Skin epidermis (tissue), 12 donors: ENCODE data around the gene SPATA22.
A peak's percentile ranks its signal among the peaks of the same experiment; 100 is the strongest.
"Not testable (repeated sequence)": the region's sequence is repeated elsewhere in the genome, so short reads cannot be mapped to it uniquely, and the experiment has no call there.

Experiments used
- H3K27ac ChIP-seq, 21 experiments: fragments of 200-600 bp; sonication (generic) in 11 of 21; one replicate each; pipeline ENCODE4 v1.5.0; 2020; ENCODE audit warnings: mild to moderate bottlenecking in 3 of 21, inconsistent platforms in 2 of 21, moderate library complexity in 2 of 21
- H3K4me3 ChIP-seq, 7 experiments: fragments of 200-600 bp; sonication (generic) in 2 of 7; one replicate each; pipeline ENCODE4 v1.5.0; 2020; ENCODE audit warnings: inconsistent platforms in 2 of 7, mild to moderate bottlenecking in 2 of 7, moderate library complexity in 1 of 7

The SPATA22 gene, protein sequence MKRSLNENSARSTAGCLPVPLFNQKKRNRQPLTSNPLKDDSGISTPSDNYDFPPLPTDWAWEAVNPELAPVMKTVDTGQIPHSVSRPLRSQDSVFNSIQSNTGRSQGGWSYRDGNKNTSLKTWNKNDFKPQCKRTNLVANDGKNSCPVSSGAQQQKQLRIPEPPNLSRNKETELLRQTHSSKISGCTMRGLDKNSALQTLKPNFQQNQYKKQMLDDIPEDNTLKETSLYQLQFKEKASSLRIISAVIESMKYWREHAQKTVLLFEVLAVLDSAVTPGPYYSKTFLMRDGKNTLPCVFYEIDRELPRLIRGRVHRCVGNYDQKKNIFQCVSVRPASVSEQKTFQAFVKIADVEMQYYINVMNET

DNA sequence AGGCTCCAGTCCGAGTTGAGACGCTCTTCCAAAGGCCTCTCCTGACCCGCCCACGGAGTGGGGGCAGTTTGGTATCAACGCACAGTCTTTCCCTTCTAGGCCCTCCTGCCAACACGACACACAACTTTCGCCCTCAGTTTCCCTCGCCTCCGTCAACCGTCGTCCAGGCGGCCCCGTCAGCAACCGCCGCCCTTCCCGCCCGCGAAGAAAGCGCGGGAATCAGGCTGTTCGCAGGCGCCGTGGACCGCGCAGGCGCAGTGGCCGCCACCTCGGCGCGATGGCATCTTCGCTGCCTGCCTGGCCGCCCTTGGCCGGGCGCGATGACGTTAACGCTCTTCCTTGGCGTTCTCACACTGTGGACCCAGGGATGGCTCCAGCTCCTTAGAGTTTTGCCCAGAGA is at the start of gene SPATA22:
SPATA22 (minus strand) TSS at position 221 of the 400 bp plus-strand sequence. CDS start 2,494 bp downstream, outside the sequence.
- no peak within 1 kb of the TSS for H3K4me3 ChIP-seq

DNA sequence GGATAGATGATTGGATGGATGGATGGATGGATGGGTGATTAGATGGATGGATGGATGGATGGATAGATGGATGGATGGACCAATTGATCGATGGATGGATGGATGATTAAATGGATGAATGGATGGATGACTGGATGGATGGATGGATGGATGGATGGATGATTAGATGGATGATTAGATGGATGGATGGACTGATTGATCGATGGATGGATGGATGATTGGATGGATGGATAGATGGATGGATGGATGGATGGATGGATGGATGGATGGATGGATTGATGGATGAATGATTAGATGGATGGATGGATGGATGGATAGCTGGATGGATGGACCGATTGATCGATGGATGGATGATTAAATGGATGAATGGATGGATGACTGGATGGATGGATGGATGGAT is 47.9 kb upstream of the SPATA22 start:
- H3K4me3 ChIP-seq = not testable (repeated sequence)

More for the DNA sequence above, at the start of gene SPATA22:
- H3K27ac ChIP-seq = no peak within 1 kb of the TSS

DNA sequence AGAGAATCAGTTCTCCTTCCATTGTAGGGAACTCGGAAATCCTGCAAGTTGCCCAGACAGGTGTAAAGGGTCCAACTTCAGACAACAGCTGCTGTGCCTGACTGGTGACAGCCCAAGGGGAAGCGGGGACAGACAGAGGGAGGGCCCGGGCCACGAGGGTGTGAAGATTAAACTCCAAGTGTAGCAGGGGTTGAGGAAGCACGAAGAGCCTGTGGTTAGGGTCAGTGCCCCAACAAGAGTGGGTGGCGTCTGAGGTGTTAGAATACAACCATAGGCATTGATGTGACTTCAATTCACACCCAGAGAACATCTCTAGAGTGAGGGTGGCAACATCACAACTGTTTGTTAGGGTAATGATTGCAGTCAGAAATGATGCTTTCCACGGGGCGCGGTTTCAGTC is 43.3 kb upstream of the SPATA22 start:
- no peak overlapping the region for H3K27ac ChIP-seq
- H3K4me3 ChIP-seq = no peak overlapping the region

More for the DNA sequence above, 47.9 kb upstream of the SPATA22 start:
- H3K27ac ChIP-seq = not testable (repeated sequence)

DNA sequence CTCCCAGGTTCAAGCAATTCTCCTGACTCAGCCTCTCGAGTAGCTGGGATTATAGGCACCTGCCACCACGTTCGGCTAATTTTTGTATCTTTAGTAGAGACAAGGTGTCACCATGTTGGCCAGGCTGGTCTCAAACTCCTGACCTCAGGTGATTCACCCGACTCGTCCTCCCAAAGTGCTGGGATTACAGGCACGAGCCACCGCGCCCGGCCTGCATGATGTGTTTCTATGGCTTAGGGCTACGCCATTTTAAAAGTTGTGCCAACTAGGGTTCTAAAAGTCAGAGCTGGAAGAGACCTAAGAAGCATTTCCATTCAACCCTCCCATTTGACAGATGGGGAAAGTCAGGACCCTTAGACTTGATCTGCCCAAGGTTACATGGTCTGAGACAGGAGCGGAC is 42.5 kb upstream of the SPATA22 start:
- not testable (repeated sequence) for H3K27ac ChIP-seq

DNA sequence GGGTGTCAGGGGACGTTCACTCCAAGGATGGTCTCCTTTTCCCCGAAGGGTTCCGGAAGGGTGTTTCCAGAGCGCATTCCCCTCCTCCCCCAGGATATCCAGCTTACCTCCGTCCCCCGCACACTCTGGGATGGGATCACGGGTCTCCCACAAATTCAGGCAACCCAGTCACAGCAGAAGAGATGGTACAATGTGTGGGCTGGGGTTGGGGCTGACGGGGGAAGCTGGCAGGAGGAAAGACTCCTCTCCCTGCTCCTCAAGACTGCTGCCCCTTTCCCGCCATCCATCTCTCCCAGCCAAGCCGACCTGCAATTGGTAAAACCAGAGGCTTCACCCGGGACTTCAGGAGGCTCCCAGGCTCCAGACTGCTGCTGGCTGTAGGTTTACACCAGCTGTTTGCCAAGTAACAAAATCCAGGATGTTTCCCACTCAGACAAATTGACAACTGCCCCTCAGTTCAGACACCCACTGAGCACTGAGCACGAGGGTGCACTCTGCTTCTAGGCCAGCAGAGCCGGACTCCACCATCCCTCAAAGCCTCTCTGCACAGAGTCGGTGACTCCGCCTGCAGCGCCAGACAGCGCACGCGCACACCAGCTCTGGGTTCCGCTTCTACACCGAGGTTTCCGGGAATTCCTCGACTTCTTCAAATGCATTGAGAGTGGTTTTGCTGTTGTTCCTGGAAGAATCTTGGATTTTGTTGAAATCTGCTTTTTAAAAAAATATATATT is 41.9 kb upstream of the SPATA22 start:
- peak overlapping the region in 6 of 21 experiments; percentile 5 to 69 (median 51) for H3K27ac ChIP-seq
- H3K4me3 ChIP-seq = no peak overlapping the region

More for the DNA sequence above, 42.5 kb upstream of the SPATA22 start:
- not testable (repeated sequence) for H3K4me3 ChIP-seq

DNA sequence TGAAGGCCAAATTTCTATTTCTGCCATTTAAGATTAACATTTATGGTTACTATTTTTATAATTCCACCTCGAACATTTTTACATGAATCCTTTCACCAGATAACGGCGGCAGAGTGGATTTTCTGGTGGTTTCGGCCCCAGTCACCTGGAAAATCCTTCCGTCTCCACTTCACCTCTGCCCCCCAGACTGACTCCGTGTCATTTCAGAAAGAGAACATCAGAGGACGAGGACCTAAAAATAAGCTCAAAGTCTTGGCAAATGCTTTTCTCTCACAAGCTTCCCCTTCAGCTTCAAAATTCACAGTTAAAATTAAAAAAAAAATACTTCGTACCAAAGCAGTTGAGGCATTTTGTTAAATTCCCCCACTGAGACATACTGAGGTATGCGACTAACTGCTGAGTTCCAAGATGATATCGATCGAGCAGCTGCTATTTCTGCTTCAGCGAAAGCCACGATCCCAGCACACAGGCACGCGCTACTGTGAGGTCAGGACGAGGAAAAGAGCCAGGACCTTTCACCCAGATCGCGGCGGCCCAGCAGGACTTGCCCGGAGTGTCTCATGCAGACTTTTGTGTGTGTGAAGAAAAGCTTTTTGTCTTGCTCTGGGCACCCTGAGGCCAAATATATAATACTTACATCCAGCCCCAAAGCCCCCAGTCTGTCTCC is 41.0 kb upstream of the SPATA22 start:
- Histone ChIP-seq H3K4me3 (no peak overlapping the region), H3K27ac (peak overlapping the region in 14 of 21 experiments; percentile 6 to 69 (median 50))

DNA sequence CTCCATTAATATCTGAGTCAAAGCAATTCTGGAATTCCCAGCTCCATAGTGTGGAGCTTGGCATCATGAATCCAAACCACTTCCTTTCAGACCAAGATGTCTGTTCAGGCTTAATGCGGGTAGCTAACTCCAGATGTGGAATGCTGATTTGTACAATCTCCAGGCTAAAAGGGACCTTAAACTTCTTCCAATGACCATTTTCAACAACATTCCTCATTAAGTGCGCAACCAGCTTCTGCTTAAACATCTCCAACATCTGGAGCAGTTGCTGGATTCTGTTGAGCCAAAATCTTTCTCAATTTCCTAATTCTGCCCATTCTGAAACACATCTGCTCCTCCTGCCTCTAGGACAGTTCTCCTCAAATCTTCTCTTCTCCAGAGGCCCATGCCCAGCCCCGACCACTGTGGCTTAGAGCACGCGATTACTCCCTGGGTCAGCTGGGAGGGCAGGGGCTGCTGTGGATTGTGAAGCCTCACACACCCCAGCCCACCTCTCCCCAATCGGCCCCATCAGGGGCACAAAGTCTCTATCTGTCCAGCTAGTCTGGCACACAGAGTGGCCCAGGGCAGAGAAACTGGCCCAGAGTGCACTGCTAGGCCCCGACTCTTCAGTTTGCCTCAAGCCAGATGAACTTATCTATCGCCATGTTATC is 40.4 kb upstream of the SPATA22 start:
- Histone ChIP-seq H3K27ac (peak overlapping the region in 15 of 21 experiments; percentile 6 to 69 (median 49)), H3K4me3 (no peak overlapping the region)

DNA sequence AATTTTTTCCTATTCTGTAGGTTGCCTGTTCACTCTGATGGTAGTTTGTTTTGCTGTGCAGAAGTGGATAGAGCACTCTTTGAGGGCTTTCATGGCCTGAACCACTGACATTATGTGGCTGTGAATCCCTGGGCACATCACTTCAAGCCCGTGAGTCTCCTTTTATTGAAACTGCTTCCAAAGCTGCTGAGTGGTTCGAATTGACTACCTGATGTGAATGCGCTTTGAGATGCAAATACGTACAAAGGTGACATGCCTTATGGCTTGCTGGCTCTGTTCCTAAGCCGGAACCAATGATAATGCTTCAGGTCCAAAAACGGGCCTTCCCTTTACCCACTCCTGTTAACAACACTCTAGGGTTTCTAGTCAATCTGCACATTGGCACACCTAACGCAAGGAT is 38.5 kb upstream of the SPATA22 start:
- no peak overlapping the region for H3K4me3 ChIP-seq
- H3K27ac ChIP-seq = no peak overlapping the region

DNA sequence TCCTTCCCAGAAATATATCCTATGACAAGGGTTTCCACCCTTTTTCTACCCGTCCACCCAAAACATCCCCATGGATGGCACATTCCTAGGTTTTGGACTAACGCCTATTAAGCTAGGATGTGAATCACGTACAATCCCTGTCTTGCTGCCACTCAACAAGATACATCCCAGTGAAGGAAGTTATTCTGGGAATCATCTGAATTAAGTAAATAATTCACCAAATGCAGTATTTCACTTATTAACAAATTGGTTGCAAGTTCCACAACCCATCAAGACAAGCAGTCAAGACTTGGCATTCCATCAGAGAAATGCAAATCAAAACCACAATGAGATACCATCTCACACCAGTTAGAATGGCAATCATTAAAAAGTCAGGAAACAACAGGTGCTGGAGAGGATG is 36.2 kb upstream of the SPATA22 start:
- Histone ChIP-seq H3K27ac (no peak overlapping the region), H3K4me3 (no peak overlapping the region)

DNA sequence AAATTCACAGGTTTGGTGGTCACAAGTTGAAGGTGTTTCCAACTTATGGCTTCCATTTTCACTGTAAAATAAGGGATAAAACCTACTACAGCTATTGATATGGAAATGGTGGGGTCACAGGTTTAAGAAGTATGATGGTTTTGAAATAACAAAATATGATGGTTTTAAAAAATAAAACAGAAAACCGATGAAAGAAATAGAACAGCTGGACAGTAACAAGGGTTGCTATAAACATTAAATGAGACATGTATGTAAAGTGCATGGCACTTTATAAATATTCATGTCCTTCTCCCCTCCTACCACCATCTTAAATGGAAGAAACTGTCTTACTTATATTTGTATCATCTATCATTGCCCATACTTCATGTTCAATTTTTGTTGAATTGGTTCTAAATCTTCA is 35.5 kb upstream of the SPATA22 start:
- H3K27ac ChIP-seq = no peak overlapping the region
- H3K4me3 ChIP-seq = no peak overlapping the region

DNA sequence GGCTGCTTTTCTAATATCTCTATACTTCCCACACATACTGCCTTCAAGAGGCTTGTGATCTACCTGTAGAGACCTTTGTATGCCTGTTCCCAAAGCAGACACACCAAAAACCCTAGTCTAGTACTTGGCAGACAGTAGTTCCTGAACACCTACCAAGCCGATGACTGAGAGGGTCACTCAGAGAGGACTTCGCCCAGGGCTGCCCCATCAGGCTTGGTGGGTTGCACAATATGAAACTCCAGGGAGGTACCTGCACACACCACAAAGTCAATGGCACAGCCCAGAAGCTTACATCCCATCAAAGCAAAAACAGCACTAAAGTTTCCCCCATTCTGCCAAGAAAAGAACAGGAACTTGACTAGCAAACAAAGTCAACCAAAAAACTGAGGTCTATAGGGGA is 34.4 kb upstream of the SPATA22 start:
- H3K27ac ChIP-seq = no peak overlapping the region
- H3K4me3 ChIP-seq = no peak overlapping the region

DNA sequence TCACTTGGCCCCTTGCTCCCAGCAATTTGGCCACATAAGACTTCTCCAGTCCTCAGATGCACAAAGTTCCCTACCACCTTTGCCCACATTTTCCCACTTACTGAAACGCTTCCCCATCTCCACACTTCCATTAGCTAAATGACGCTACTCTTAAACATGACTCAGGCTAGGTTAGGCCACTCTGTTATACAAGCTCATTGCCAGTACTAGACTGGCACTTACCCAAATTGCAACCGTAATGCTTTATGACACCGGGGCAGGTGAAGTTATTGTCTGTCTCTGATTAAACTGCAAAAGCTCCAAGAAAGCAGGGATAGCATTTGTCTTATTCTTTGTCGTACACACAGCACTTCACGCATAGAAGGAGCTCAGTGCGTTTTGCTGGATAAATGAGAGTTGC is 33.4 kb upstream of the SPATA22 start:
- no peak overlapping the region for H3K27ac ChIP-seq
- H3K4me3 ChIP-seq = no peak overlapping the region

DNA sequence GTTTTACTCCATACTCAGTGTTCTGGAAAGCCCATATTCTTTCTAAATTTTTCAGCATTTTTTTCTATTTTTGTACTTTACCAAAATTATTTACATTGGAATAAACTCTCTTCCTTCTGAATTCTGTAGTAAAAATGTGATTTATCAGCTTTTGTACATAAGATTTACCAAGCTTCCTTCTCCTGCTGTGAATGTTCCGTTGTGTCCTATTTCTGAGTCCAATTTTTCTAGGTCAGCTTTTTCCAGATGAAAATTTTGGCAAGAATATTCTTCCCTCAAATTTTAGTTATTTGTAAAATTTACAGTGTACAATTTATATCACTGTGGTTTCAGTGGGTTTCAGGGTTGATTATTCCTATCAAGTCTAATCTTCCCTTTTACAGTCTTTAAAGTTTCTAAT is 31.7 kb upstream of the SPATA22 start:
- Histone ChIP-seq H3K4me3 (no peak overlapping the region), H3K27ac (no peak overlapping the region)

DNA sequence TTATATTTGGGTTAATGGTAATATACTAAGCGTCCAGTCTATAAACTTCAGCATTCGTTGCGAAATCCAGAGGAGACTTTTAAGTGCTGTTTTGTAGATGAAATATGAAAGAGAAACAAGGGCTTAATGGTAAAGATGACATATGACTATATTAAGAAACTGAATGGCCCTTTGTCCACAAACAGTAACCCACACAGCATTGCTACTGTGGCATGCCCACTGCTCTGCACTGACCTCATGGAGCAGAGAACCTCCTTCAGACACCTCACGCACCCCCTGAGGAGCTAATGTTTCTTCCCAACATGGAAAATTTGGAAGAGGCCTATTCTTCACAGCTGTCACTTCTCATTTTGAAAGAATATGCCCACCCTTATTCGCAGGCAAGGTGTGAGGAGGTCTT is 30.8 kb upstream of the SPATA22 start:
- Histone ChIP-seq H3K27ac (no peak overlapping the region), H3K4me3 (no peak overlapping the region)

DNA sequence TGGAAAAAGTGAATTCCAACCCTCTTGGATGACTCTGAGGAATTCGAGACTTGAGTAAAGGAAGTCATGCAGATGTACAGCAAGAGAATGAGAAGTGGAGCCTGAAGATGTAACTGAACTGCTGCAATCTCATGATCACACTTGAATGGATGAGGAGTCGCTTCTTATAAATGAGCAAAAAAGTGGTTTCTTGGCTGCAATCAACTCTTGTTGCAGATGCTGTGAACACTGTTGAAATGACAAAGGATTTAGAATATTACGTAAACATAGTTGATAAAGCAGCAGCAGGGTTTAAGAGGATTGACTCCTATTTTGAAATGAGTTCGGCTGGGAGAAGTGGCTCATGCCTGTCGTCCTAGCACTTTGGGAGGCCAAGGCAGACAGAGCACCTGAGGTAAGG is 29.7 kb upstream of the SPATA22 start:
- Histone ChIP-seq H3K4me3 (no peak overlapping the region), H3K27ac (no peak overlapping the region)

DNA sequence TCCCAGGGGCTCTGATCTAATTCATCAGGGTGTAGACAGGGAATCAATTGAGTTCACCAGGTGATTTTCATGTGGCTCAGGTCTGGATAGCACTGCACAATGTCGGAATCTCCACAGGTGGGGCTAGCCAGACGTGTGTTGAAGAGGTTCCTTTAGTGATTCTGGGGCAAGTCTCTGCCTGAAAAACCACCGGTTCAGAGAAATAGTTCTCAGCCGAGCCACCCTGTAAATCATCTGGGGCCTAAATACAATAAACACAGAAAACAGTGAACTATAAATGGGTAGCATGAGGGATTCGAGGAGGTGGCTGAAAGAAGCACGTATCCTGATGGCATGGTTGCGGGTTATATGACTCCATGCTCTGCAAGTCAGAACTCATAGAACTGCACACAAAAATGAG is 25.5 kb upstream of the SPATA22 start:
- H3K27ac ChIP-seq = no peak overlapping the region
- no peak overlapping the region for H3K4me3 ChIP-seq

DNA sequence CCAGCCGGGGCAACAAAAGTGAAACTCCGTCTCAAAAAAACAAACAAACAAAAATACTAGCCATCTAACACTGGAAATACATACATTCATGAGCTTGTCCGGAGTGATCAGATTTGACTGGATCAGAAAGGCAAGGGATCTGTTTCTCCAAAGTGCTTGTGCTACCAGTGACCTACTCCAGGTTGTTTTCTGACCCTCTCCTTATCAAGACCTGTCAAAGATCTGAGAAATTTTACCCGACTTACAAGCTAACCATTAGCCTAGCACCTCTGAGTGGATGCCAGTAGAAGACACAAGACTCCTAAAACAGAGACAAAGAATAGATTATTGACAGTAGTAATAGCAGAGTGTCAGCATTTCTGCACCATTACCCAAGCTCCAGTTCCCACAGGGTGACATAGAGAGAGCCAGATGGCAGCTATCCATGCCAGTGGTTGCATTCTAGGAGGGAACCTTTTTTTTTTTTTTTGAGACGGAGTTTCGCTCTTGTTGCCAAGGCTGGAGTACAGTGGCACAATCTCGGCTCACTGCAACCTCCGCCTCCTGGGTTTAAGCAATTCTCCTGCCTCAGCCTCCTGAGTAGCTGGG is 14.0 kb upstream of the SPATA22 start:
- Histone ChIP-seq H3K27ac (no peak overlapping the region), H3K4me3 (no peak overlapping the region)

DNA sequence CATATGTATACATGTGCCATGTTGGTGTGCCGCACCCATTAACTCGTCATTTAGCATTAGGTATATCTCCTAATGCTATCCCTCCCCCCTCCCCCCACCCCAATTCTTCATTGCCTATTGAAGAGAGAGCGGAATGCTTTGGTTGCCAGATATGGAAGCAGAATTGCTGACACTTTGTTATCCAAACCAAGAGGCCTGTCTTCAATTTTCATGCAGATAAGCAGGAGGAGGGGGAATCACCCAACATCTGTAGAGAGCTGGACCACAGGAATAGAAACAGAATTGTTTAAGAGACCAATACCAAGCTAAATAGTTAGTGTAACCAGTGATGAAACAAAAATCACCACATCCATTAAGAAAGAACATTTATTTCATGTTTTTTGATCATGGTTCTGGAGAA is 11.2 kb upstream of the SPATA22 start:
- Histone ChIP-seq H3K4me3 (no peak overlapping the region), H3K27ac (no peak overlapping the region)

DNA sequence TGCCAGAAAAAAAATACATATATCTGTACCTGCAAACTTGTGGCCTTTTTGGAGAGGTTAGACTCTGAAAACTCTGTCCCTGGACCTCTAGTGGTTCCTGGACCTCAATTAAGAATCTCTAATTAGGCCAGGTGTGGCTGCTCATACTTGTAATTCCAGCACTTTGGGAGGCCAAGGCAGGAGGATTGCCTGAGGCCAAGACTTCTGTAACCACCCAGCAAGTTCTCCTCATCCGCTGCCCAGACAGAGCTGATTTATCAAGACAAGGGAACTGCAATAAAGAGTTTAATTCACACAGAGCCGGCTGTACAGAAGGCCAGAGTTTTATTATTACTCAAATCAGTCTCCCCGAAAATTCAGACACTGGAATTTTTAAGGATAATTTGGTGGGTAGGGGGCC is 8.4 kb upstream of the SPATA22 start:
- Histone ChIP-seq H3K4me3 (no peak overlapping the region), H3K27ac (no peak overlapping the region)
